ENCODE data around the gene RNF217.
"Not testable (repeated sequence)": the region's sequence is repeated elsewhere in the genome, so short reads cannot be mapped to it uniquely, and the experiment has no call there.

The RNF217 gene

GRCh38 chr6:124955108-124955856, 7.0 kb upstream of the RNF217 start:
- H3K27ac Mint-ChIP-seq: no peak overlapping the region
- peaks cover 0 to 2% of the 10 kb centered on the region in 2 donors for H3K9me3 Mint-ChIP-seq
- ATAC-seq (replicated peaks) (no peak), DNase-seq (no peak)
- no peak overlapping the region for H3K4me3 Mint-ChIP-seq
- no peaks in the 10 kb centered on the region for H3K4me1 Mint-ChIP-seq
- H3K36me3 Mint-ChIP-seq: peaks cover 0 to 1% of the 10 kb centered on the region in 2 donors
- peaks cover 9 to 10% of the 10 kb centered on the region in 2 donors for H3K27me3 Mint-ChIP-seq

DNA sequence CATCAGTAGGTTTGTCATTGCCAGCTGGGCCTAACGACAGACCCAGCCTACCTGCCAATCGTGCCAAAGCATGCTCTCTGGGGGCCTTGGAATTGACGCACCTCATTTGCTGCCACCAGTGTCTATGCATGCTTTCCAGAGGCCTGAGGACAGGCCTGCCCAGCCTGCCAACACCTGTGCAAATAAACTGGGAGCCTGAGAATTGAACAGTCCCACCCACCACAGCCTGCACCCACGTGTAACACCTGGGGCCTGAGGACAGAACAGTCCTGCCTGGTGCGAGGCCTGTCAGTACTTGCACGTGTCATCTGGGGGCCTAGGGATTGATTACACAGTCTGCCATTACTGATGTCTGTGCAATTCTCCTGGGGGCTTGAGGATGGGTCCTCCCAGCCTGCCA, 6.2 kb upstream of the RNF217 start:
- H3K36me3 Mint-ChIP-seq: peaks cover 0 to 1% of the 10 kb centered on the region in 2 donors
- peaks cover 0 to under 1% of the 10 kb centered on the region in 2 donors for H3K4me1 Mint-ChIP-seq
- no peak for ATAC-seq (replicated peaks)
- no peak overlapping the region for H3K4me3 Mint-ChIP-seq
- H3K27me3 Mint-ChIP-seq: peaks cover 16 to 17% of the 10 kb centered on the region in 2 donors
- DNase-seq: no peak
- peaks cover 0 to 2% of the 10 kb centered on the region in 2 donors for H3K9me3 Mint-ChIP-seq
- no peak overlapping the region for H3K27ac Mint-ChIP-seq

- Mint-ChIP-seq H3K27me3 (peaks cover 30% of the 10 kb centered on the region in 2 donors), H3K4me1 (peaks cover 6 to 13% of the 10 kb centered on the region in 2 donors), H3K4me3 (no peak overlapping the region), H3K27ac (no peak overlapping the region), H3K36me3 (peaks cover 1 to 3% of the 10 kb centered on the region in 2 donors), H3K9me3 (peaks cover 0 to 2% of the 10 kb centered on the region in 2 donors)
- DNase-seq (no peak), ATAC-seq (replicated peaks) (no peak)
These were observed 4.1 kb upstream of the RNF217 start for GRCh38 chr6:124958149-124958548.

GRCh38 chr6:124958759-124959354, 3.4 kb upstream of the RNF217 start:
- H3K4me1 Mint-ChIP-seq: peaks cover 10 to 19% of the 10 kb centered on the region in 2 donors
- no peak for ATAC-seq (replicated peaks)
- H3K36me3 Mint-ChIP-seq: peaks cover 1 to 3% of the 10 kb centered on the region in 2 donors
- no peak for DNase-seq
- H3K27me3 Mint-ChIP-seq: peaks cover 35 to 37% of the 10 kb centered on the region in 2 donors
- H3K27ac Mint-ChIP-seq: no peak overlapping the region
- H3K9me3 Mint-ChIP-seq: peaks cover 0 to 2% of the 10 kb centered on the region in 2 donors
- H3K4me3 Mint-ChIP-seq: no peak overlapping the region

DNA sequence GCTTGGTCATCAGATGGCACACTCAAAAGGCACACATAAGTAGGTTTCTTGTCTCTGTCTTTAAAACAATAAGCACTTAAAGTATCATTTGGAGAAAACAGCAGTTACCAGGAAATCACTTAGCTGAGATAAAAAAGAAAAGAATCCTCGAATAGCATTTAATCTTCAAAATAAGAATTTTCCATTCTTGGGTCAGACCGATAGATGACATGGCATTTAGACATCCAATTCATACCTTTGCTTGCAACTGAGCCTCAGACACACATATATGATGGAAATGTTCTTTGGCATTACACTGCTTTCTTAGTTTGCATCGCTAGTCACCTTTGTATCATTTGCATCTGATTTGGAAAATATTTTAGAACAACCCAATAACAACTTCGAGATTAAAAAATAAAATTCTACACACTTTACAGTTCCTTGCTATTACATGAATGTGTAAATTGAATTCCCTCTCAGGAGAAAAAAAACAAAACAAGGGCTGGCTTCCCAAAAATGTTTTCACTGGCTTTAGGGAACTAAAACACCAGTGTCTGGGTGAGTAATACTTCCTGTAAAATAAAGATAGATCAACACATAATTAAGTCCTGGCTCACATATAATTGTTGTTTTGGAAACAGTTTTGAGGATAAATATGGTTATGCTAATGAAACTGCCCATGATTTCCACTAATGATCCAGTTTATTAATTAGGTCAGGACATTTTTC, 1.3 kb upstream of the RNF217 start:
- peaks cover 0 to 2% of the 10 kb centered on the region in 2 donors for H3K9me3 Mint-ChIP-seq
- ATAC-seq (replicated peaks) (no peak), DNase-seq (no peak)
- peaks cover 48 to 50% of the 10 kb centered on the region in 2 donors for H3K27me3 Mint-ChIP-seq
- H3K4me3 Mint-ChIP-seq: peak overlapping the region; percentile 75 to 76
- no peak overlapping the region for H3K27ac Mint-ChIP-seq
- H3K4me1 Mint-ChIP-seq: peaks cover 10 to 19% of the 10 kb centered on the region in 2 donors
- peaks cover 1 to 3% of the 10 kb centered on the region in 2 donors for H3K36me3 Mint-ChIP-seq

GRCh38 chr6:124961464-124961776, 817 bp upstream of the RNF217 start:
- peak overlapping the region; percentile 75 to 76 for H3K4me3 Mint-ChIP-seq
- H3K4me1 Mint-ChIP-seq: peaks cover 10 to 19% of the 10 kb centered on the region in 2 donors
- ATAC-seq (replicated peaks) (no peak), DNase-seq (no peak)
- H3K27ac Mint-ChIP-seq: peak overlapping the region; percentile 59
- H3K36me3 Mint-ChIP-seq: peaks cover 1 to 3% of the 10 kb centered on the region in 2 donors
- peaks cover 48 to 50% of the 10 kb centered on the region in 2 donors for H3K27me3 Mint-ChIP-seq
- H3K9me3 Mint-ChIP-seq: peaks cover 0 to 2% of the 10 kb centered on the region in 2 donors

- Mint-ChIP-seq H3K9me3 (peaks cover 0 to 2% of the 10 kb centered on the region in 2 donors), H3K36me3 (peaks cover 1 to 3% of the 10 kb centered on the region in 2 donors), H3K27me3 (peaks cover 48 to 50% of the 10 kb centered on the region in 2 donors), H3K4me3 (peak overlapping the region; percentile 76 to 83), H3K4me1 (peaks cover 10 to 19% of the 10 kb centered on the region in 2 donors), H3K27ac (peak overlapping the region; percentile 70)
- peak; percentile 64 to 65 for ATAC-seq (replicated peaks)
- no peak for DNase-seq
These were observed 590 bp downstream of the RNF217 start for GRCh38 chr6:124962639-124963415.

GRCh38 chr6:124963416-124963785, 1.2 kb downstream of the RNF217 start:
- DNase-seq: no peak
- no peak overlapping the region for H3K27ac Mint-ChIP-seq
- peaks cover 10 to 19% of the 10 kb centered on the region in 2 donors for H3K4me1 Mint-ChIP-seq
- H3K4me3 Mint-ChIP-seq: peak overlapping the region; percentile 76 to 83
- peaks cover 1 to 3% of the 10 kb centered on the region in 2 donors for H3K36me3 Mint-ChIP-seq
- ATAC-seq (replicated peaks): no peak
- peaks cover 44 to 50% of the 10 kb centered on the region in 2 donors for H3K27me3 Mint-ChIP-seq
- peaks cover 0 to 2% of the 10 kb centered on the region in 2 donors for H3K9me3 Mint-ChIP-seq

GRCh38 chr6:124963831-124964763, 1.9 kb downstream of the RNF217 start:
- Mint-ChIP-seq H3K27ac (no peak overlapping the region), H3K4me3 (no peak overlapping the region), H3K36me3 (peaks cover 1 to 3% of the 10 kb centered on the region in 2 donors), H3K9me3 (peaks cover 0 to 2% of the 10 kb centered on the region in 2 donors), H3K27me3 (peaks cover 44 to 50% of the 10 kb centered on the region in 2 donors), H3K4me1 (peaks cover 10 to 19% of the 10 kb centered on the region in 2 donors)
- ATAC-seq (replicated peaks): no peak
- DNase-seq: no peak

DNA sequence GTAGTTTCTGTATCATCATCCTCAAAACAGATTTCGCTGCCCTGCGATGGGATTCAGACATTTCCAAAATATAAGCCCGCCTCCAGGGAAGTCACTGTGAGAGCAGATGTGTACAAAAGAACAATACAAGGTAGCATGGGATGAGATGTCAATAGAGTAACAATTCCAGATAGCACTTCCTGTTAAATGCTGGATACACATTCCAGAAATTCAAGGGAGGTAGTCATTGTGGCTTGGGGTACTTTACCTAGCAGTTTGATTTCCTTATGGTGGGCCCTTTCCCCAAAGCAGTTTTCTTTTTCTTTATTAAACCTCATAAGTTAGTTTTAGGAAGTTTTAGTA, 2.5 kb downstream of the RNF217 start:
- Mint-ChIP-seq H3K4me3 (no peak overlapping the region), H3K9me3 (no peaks in the 10 kb centered on the region), H3K27me3 (peaks cover 44 to 47% of the 10 kb centered on the region in 2 donors), H3K36me3 (peaks cover under 1 to 3% of the 10 kb centered on the region in 2 donors), H3K4me1 (peaks cover 10 to 19% of the 10 kb centered on the region in 2 donors), H3K27ac (no peak overlapping the region)
- ATAC-seq (replicated peaks) (no peak), DNase-seq (no peak)

- DNase-seq; H3K27ac Mint-ChIP-seq; H3K36me3 Mint-ChIP-seq; H3K9me3 Mint-ChIP-seq; H3K4me3 Mint-ChIP-seq; ATAC-seq (replicated peaks): not testable (repeated sequence)
- Mint-ChIP-seq H3K4me1 (peaks cover 10 to 19% of the 10 kb centered on the region in 2 donors), H3K27me3 (peaks cover 37 to 40% of the 10 kb centered on the region in 2 donors)
These were observed 3.2 kb downstream of the RNF217 start for GRCh38 chr6:124965424-124965850.

DNA sequence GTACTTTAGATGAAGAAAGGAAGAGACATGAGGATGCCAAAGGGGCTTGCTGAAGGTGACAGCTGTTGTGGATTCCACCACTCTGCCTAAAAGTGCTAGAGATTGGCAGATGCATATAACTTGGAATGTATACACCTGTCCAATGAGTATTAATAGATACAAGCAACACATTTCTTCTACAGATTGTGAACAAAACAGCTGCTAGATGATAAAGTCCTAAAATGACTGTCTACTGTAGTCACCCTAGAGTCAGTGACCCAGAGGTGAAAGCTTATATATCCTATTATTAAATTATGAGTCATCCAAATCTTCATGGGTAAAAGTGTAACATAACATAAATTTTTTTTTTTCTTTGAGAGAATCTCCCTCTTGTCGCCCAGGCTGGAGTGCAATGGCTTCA, 5.2 kb downstream of the RNF217 start:
- Mint-ChIP-seq H3K9me3 (no peaks in the 10 kb centered on the region), H3K27me3 (peaks cover 22 to 25% of the 10 kb centered on the region in 2 donors), H3K36me3 (no peaks in the 10 kb centered on the region), H3K27ac (no peak overlapping the region), H3K4me3 (no peak overlapping the region), H3K4me1 (peaks cover 7 to 11% of the 10 kb centered on the region in 2 donors)
- no peak for DNase-seq
- ATAC-seq (replicated peaks): no peak

GRCh38 chr6:124968401-124968800, 6.2 kb downstream of the RNF217 start:
- peaks cover 2 to 3% of the 10 kb centered on the region in 2 donors for H3K4me1 Mint-ChIP-seq
- no peak overlapping the region for H3K4me3 Mint-ChIP-seq
- no peaks in the 10 kb centered on the region for H3K9me3 Mint-ChIP-seq
- H3K27ac Mint-ChIP-seq: no peak overlapping the region
- ATAC-seq (replicated peaks) (no peak), DNase-seq (no peak)
- H3K36me3 Mint-ChIP-seq: no peaks in the 10 kb centered on the region
- peaks cover 16 to 17% of the 10 kb centered on the region in 2 donors for H3K27me3 Mint-ChIP-seq
